Suprapubic skin (tissue), 4 donors: Measurements from ENCODE around the gene GOLGA6L2. TPM values are rescaled to one million over a fixed set of nuclear protein-coding genes. Genes with fewer than 3 reads are reported as not detected.

Source experiments
- DNase-seq, 2 donors: peaks; one replicate each; pipeline ENCODE4 v3.0.0-alpha.2; 2019; ENCODE audit warnings: low spot score in 2 of 2
- H3K27ac ChIP-seq: fragments of 200-600 bp; sonication (generic); one replicate; pipeline ENCODE4 v1.5.1; 2019
- H3K27me3 ChIP-seq: fragments of 200-600 bp; sonication (generic); one replicate; pipeline ENCODE4 v1.5.1; 2019
- H3K36me3 ChIP-seq: fragments of 200-600 bp; sonication (generic); one replicate; pipeline ENCODE4 v1.5.1; 2019
- H3K4me1 ChIP-seq: fragments of 200-600 bp; sonication (generic); one replicate; pipeline ENCODE4 v1.5.1; 2019
- H3K4me3 ChIP-seq: fragments of 200-600 bp; sonication (generic); one replicate; pipeline ENCODE4 v1.5.1; 2019; ENCODE audit warnings: mild to moderate bottlenecking
- H3K9me3 ChIP-seq: fragments of 200-600 bp; sonication (generic); one replicate; pipeline ENCODE4 v1.5.1; 2019
- CTCF ChIP-seq, 2 donors: fragments of 200-600 bp in 1 of 2; fragments of 450-650 bp in 1 of 2; sonication (generic) in 1 of 2; IDR thresholded peaks; one replicate each; pipeline ENCODE4 v1.5.1; 2016 to 2019; ENCODE audit warnings: antibody characterized with exemption in 2 of 2, mild to moderate bottlenecking in 1 of 2, moderate library complexity in 1 of 2
- EP300 ChIP-seq: sonication (generic); formaldehyde crosslinking; IDR thresholded peaks from one replicate; pipeline ENCODE4 v1.6.1; 2017; ENCODE audit warnings: antibody characterized with exemption
- POLR2A ChIP-seq, 2 donors: fragments of 450-650 bp; IDR thresholded peaks; one replicate each; pipeline ENCODE4 v1.6.1; 2017; ENCODE audit warnings: antibody characterized with exemption in 2 of 2, mild to moderate bottlenecking in 2 of 2, moderate library complexity in 2 of 2
- POLR2AphosphoS5 ChIP-seq, 3 donors: sonication (generic); formaldehyde crosslinking; IDR thresholded peaks; one replicate each; pipeline ENCODE4 v1.6.1; 2017; ENCODE audit warnings: antibody characterized with exemption in 3 of 3
- WGBS: methylation state at CpG from one replicate; pipeline ENCODE4 v1.1.5; 2018; 5-methylcytosine and 5-hydroxymethylcytosine counted together
- total RNA-seq, 4 donors: library from RNA; depleted of rRNA; stranded (reverse); fragments of >200 nt; gene quantifications; one replicate each; pipeline ENCODE4 v1.1.0, GENCODE V29; 2016

The GOLGA6L2 gene
- total RNA-seq, 4 donors from 2014 or later = not detected

DNA sequence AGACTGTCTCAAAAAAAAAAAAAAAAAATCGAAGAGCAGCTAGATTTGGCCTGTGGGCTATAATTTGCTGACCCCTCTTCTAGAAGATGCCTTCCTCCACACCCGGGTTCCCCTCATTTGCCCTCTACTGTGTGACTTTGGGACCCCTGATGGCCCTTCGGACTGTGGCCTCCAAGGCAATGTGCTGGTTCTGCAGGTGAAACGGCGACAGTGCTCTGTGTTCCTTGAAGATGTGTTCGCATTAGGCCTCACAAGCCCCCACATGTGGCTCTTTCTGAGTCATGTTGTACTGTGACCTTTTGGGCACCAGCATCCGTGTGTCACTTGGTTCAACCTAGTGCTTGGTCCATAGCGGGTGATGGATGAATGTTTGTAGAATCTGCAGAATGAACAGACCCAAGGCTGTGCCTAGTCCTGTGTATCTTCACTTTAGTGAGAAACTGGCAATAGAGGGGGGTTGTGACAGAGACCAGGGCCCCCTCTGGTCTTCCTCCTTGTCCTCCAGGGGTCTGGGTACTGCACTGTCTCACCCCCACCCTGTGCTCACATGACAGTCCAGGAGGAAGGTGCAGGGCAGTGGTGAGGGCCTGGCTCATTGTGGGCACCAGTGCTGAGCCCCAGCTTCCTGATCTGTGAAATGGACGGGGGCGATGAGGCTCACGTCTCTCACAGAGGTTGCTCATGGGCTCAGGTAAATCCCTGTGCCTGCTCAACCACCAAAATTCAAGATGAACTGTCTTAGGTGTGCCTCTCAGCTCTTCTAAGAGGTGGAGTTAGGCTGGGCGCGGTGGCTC is 22.7 kb downstream of the GOLGA6L2 start:
- TF ChIP-seq CTCF (IDR thresholded peaks at IDR 0.05) (no peak), EP300 (no peak), POLR2A (IDR thresholded peaks at IDR 0.05) (no peak), POLR2AphosphoS5 (IDR thresholded peaks at IDR 0.05) (no peak)
- Histone ChIP-seq H3K4me3 (no peak overlapping the region), H3K36me3 (no peaks in the 10 kb centered on the region), H3K4me1 (peaks cover 8% of the 10 kb centered on the region), H3K27me3 (no peaks in the 10 kb centered on the region), H3K27ac (no peak overlapping the region), H3K9me3 (no peaks in the 10 kb centered on the region)
- 92% methylated on average over 10 of the region's 13 CpGs for WGBS
- peak in 1 of 2 donors; percentile 56 for DNase-seq

GRCh38 chr15:23422946-23423708 is 23.9 kb downstream of the GOLGA6L2 start:
- Histone ChIP-seq H3K27me3 (no peaks in the 10 kb centered on the region), H3K27ac (no peak overlapping the region), H3K4me1 (peaks cover 8% of the 10 kb centered on the region), H3K9me3 (no peaks in the 10 kb centered on the region), H3K4me3 (no peak overlapping the region), H3K36me3 (no peaks in the 10 kb centered on the region)
- peak in 1 of 2 donors; percentile 50 for DNase-seq
- 63% methylated on average over 7 of the region's 8 CpGs for WGBS
- TF ChIP-seq POLR2AphosphoS5 (IDR thresholded peaks at IDR 0.05) (no peak), EP300 (no peak), CTCF (IDR thresholded peaks at IDR 0.05) (no peak), POLR2A (IDR thresholded peaks at IDR 0.05) (no peak)

- H3K4me3 ChIP-seq = no peak overlapping the region
- TF ChIP-seq CTCF (IDR thresholded peaks at IDR 0.05) (no peak), POLR2A (IDR thresholded peaks at IDR 0.05) (no peak), EP300 (no peak), POLR2AphosphoS5 (IDR thresholded peaks at IDR 0.05) (no peak)
- no peaks in the 10 kb centered on the region for H3K27me3 ChIP-seq
- peak in 1 of 2 donors; percentile 65 for DNase-seq
- H3K4me1 ChIP-seq = peaks cover 8% of the 10 kb centered on the region
- no peak overlapping the region for H3K27ac ChIP-seq
- H3K36me3 ChIP-seq = no peaks in the 10 kb centered on the region
- 76% methylated on average over 13 of the region's 18 CpGs for WGBS
- H3K9me3 ChIP-seq = no peaks in the 10 kb centered on the region
Observed at GRCh38 chr15:23422099-23422945, 24.7 kb downstream of the GOLGA6L2 start.

- peak in 1 of 2 donors; percentile 65 for DNase-seq
- 56% methylated on average over 16 of the region's 16 CpGs for WGBS
- peaks cover 8% of the 10 kb centered on the region for H3K4me1 ChIP-seq
- no peaks in the 10 kb centered on the region for H3K36me3 ChIP-seq
- H3K9me3 ChIP-seq = no peaks in the 10 kb centered on the region
- H3K27me3 ChIP-seq = no peaks in the 10 kb centered on the region
- no peak overlapping the region for H3K4me3 ChIP-seq
- no peak overlapping the region for H3K27ac ChIP-seq
- TF ChIP-seq POLR2A (IDR thresholded peaks at IDR 0.05) (no peak), POLR2AphosphoS5 (IDR thresholded peaks at IDR 0.05) (no peak), EP300 (no peak), CTCF (IDR thresholded peaks at IDR 0.05) (no peak)
Observed at GRCh38 chr15:23420806-23421575, 26.1 kb downstream of the GOLGA6L2 start.
